ENCODE data around the gene MUC5AC.
"Not testable (repeated sequence)": the region's sequence is repeated elsewhere in the genome, so short reads cannot be mapped to it uniquely, and the experiment has no call there.

Gene MUC5AC

DNA sequence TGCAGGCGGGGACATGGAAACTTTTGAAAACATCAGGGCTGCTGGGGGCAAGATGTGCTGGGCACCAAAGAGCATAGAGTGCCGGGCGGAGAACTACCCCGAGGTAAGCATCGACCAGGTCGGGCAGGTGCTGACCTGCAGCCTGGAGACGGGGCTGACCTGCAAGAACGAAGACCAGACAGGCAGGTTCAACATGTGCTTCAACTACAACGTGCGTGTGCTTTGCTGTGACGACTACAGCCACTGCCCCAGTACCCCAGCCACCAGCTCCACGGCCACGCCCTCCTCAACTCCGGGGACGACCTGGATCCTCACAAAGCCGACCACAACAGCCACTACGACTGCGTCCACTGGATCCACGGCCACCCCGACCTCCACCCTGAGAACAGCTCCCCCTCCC is 84.5 kb downstream of the MUC5AC start:
- DNase-seq: no peak

- not testable (repeated sequence) for DNase-seq
Measured at GRCh38 chr11:1242751-1243150, 85.0 kb downstream of the MUC5AC start.

- not testable (repeated sequence) for DNase-seq
Measured at GRCh38 chr11:1243521-1243920, 85.8 kb downstream of the MUC5AC start.

DNA sequence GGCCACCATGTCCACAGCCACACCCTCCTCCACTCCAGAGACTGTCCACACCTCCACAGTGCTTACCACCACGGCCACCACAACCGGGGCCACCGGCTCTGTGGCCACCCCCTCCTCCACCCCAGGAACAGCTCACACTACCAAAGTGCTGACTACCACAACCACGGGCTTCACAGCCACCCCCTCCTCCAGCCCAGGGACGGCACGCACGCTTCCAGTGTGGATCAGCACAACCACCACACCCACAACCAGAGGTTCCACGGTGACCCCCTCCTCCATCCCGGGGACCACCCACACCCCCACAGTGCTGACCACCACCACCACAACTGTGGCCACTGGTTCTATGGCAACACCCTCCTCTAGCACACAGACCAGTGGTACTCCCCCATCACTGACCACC is 86.8 kb downstream of the MUC5AC start:
- not testable (repeated sequence) for DNase-seq

DNA sequence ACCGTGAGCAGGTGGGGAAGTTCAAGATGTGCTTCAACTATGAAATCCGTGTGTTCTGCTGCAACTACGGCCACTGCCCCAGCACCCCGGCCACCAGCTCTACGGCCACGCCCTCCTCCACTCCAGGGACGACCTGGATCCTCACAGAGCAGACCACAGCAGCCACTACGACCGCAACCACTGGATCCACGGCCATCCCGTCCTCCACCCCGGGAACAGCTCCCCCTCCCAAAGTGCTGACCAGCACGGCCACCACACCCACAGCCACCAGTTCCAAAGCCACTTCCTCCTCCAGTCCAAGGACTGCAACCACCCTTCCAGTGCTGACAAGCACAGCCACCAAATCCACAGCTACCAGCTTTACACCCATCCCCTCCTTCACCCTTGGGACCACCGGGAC is 88.0 kb downstream of the MUC5AC start:
- not testable (repeated sequence) for DNase-seq

DNA sequence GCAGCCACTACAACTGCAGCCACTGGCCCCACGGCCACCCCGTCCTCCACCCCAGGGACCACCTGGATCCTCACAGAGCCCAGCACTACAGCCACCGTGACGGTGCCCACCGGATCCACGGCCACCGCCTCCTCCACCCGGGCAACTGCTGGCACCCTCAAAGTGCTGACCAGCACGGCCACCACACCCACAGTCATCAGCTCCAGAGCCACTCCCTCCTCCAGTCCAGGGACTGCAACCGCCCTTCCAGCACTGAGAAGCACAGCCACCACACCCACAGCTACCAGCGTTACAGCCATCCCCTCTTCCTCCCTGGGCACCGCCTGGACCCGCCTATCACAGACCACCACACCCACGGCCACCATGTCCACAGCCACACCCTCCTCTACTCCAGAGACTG is 88.5 kb downstream of the MUC5AC start:
- not testable (repeated sequence) for DNase-seq

DNA sequence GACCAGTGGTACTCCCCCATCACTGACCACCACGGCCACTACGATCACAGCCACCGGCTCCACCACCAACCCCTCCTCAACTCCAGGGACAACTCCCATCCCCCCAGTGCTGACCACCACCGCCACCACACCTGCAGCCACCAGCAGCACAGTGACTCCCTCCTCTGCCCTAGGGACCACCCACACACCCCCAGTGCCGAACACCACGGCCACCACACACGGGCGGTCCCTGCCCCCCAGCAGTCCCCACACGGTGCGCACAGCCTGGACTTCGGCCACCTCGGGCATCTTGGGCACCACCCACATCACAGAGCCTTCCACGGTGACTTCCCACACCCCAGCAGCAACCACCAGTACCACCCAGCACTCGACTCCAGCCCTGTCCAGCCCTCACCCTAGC is 89.3 kb downstream of the MUC5AC start:
- DNase-seq: not testable (repeated sequence)

GRCh38 chr11:1248951-1249350 is 91.2 kb downstream of the MUC5AC start:
- not testable (repeated sequence) for DNase-seq

DNA sequence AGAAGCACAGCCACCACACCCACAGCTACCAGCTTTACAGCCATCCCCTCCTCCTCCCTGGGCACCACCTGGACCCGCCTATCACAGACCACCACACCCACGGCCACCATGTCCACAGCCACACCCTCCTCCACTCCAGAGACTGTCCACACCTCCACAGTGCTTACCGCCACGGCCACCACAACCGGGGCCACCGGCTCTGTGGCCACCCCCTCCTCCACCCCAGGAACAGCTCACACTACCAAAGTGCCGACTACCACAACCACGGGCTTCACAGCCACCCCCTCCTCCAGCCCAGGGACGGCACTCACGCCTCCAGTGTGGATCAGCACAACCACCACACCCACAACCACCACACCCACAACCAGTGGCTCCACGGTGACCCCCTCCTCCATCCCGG is 92.7 kb downstream of the MUC5AC start:
- not testable (repeated sequence) for DNase-seq

Measured in NCI-H2029 treated with DMSO at 0.1 percent for 48 hours (cell line).